ENCODE measurements around the gene PCK2.

DNA sequence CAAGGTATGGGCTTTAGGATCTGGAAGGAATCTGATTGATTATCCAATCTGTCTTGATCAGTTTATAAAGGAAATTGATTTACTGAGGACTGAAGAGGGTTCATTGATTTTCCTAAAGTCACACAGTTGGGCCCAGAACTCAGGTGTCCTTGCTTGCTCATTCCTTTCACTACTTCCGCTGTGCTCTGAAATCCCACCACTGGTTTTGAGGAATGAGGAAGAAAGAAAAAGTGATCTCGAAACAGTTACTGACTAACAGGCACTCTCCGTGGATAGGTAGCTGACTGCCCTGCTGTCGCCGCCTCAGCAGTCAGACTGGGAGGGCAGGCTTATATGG, 36.2 kb downstream of the PCK2 start, which contains the start of gene FITM1:
- TF ChIP-seq CTCF (IDR thresholded peaks at IDR 0.05; ENCODE audit: low read length) = no peak
- no peak for TF ChIP-seq EZH2 (optimal IDR thresholded peaks at IDR 0.05; ENCODE audit: low read depth, low read length)
